ENCODE data around the gene PHLPP1. TPM values are rescaled to one million over a fixed set of nuclear protein-coding genes. Genes with fewer than 3 reads are reported as not detected.

The PHLPP1 gene
- total RNA-seq, 1 experiment from 2014 or later: 14.1 TPM

DNA sequence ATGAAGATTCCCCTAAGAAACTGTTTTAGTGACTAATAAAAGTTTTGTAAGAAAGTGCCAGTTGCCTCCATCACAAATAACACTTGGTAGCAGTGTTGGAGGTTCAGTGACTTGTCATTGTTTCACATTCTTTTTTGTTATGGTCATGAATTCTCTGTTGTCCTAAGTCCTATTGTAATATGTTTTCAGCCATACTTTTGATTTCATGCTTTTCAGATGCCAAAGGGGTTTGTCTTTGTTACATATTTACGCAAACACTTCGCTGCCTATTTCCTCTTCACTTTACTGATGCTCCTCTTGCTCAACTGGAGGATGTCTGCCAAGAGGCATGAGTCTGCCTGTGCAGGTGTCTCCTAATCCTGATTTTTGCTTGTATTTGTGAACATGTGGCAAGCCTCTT, 66.6 kb downstream of the PHLPP1 start:
- peak; percentile 85 for DNase-seq
- ChIA-PET POLR2A (ENCODE audit: unreplicated experiment) (interaction anchor here (1.0 kb wide), 1 partner anchor 23 kb away, joined by 5 read pairs; no protein-coding TSS in a partner anchor), CTCF (interaction anchor here (0.7 kb wide), 1 partner anchor 147 kb away, joined by 5 read pairs; no protein-coding TSS in a partner anchor)
- BruUV-seq (replicated peaks): no TSS peak
- H2AFZ ChIP-seq (ENCODE audit: low read length): no peak overlapping the region
- peaks cover 94% of the 10 kb centered on the region for H3K79me2 ChIP-seq (ENCODE audit: low read length)
- no peaks in the 10 kb centered on the region for H3F3A ChIP-seq (ENCODE audit: low read length, unreplicated experiment)
- H4K20me1 ChIP-seq (ENCODE audit: low read length): peaks cover 11% of the 10 kb centered on the region
- peak overlapping the region; percentile 55 for H3K27ac ChIP-seq (ENCODE audit: low read length)
- H3K9me2 ChIP-seq (replicated peaks; ENCODE audit: low read length): no peaks in the 10 kb centered on the region
- H3K9me3 ChIP-seq (ENCODE audit: low read length): no peaks in the 10 kb centered on the region
- H3K9ac ChIP-seq (ENCODE audit: low read length): no peak overlapping the region
- no peak overlapping the region for H3K4me3 ChIP-seq (ENCODE audit: low read length)
- H3K36me3 ChIP-seq (ENCODE audit: low read depth, low read length): no peaks in the 10 kb centered on the region
- H3K27me3 ChIP-seq (ENCODE audit: low read length): no peaks in the 10 kb centered on the region
- H3K4me1 ChIP-seq (ENCODE audit: insufficient read depth, low read length): peaks cover 22% of the 10 kb centered on the region
- intact Hi-C loops (cut with micrococcal nuclease): loop anchor here (2.0 kb wide), 1 partner anchor 17 kb away; no protein-coding TSS in a partner anchor
- peak overlapping the region; percentile 46 for H3K4me2 ChIP-seq (ENCODE audit: low read length)
- TF ChIP-seq EZH2 (IDR thresholded peaks at IDR 0.05; ENCODE audit: low read length, unreplicated experiment) (no peak), EZH2phosphoT487 (IDR thresholded peaks at IDR 0.05; ENCODE audit: borderline replicate concordance, low read length) (no peak)
- TF ChIP-seq, protein P1, sequence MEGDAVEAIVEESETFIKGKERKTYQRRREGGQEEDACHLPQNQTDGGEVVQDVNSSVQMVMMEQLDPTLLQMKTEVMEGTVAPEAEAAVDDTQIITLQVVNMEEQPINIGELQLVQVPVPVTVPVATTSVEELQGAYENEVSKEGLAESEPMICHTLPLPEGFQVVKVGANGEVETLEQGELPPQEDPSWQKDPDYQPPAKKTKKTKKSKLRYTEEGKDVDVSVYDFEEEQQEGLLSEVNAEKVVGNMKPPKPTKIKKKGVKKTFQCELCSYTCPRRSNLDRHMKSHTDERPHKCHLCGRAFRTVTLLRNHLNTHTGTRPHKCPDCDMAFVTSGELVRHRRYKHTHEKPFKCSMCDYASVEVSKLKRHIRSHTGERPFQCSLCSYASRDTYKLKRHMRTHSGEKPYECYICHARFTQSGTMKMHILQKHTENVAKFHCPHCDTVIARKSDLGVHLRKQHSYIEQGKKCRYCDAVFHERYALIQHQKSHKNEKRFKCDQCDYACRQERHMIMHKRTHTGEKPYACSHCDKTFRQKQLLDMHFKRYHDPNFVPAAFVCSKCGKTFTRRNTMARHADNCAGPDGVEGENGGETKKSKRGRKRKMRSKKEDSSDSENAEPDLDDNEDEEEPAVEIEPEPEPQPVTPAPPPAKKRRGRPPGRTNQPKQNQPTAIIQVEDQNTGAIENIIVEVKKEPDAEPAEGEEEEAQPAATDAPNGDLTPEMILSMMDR (conservative IDR thresholded peaks at IDR 0.05; ENCODE audit: low read depth, low read length): no peak
- peak; percentile 77 for ATAC-seq

DNA sequence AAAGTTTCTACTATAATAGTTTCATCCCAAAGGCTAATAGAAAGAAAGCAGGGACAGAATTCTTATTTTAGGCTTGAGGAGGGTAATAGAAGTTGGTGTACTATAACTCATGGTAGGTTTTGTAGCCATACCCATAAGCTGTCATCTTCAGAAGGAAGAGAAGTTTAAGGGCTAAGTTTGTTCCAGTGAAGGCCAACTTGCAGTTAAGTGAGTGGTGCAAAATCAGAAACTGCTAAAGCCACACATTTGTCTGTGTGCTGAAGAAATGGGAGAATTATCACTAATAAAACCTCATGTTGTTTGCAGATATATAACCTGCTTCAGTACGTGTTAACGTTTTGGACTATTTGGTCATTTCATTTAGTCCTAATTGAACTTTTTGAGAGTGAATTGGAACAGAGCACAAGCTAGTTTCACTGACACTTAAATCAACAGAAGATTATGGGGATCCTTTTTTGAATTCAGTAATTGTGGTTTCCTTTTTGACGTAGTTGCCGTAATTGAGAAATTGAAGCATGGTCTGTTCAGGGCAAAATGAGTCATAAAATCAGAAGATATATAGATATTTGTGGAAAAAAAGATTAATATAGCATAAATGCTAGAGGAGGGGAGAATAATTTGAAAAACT, 69.1 kb downstream of the PHLPP1 start:
- CTCF ChIA-PET: no interaction called here
- no peak overlapping the region for H3K27ac ChIP-seq (ENCODE audit: low read length)

More for the DNA sequence above, 69.1 kb downstream of the PHLPP1 start:
- no peak for TF ChIP-seq EZH2 (IDR thresholded peaks at IDR 0.05; ENCODE audit: low read length, unreplicated experiment)
- TF ChIP-seq, protein P1 (conservative IDR thresholded peaks at IDR 0.05; ENCODE audit: low read depth, low read length): no peak
- no peak for TF ChIP-seq EZH2phosphoT487 (IDR thresholded peaks at IDR 0.05; ENCODE audit: borderline replicate concordance, low read length)
- BruUV-seq (replicated peaks): no TSS peak
- Histone ChIP-seq H3K4me2 (ENCODE audit: low read length) (no peak overlapping the region), H3K4me3 (ENCODE audit: low read length) (no peak overlapping the region), H3K9me2 (replicated peaks; ENCODE audit: low read length) (no peaks in the 10 kb centered on the region), H3K79me2 (ENCODE audit: low read length) (peaks cover 95% of the 10 kb centered on the region), H3K27me3 (ENCODE audit: low read length) (no peaks in the 10 kb centered on the region), H3F3A (ENCODE audit: low read length, unreplicated experiment) (no peaks in the 10 kb centered on the region), H3K9me3 (ENCODE audit: low read length) (no peaks in the 10 kb centered on the region), H2AFZ (ENCODE audit: low read length) (no peak overlapping the region), H4K20me1 (ENCODE audit: low read length) (peaks cover 15% of the 10 kb centered on the region), H3K4me1 (ENCODE audit: insufficient read depth, low read length) (peaks cover 38% of the 10 kb centered on the region), H3K36me3 (ENCODE audit: low read depth, low read length) (no peaks in the 10 kb centered on the region), H3K9ac (ENCODE audit: low read length) (no peak overlapping the region)
- POLR2A ChIA-PET (ENCODE audit: unreplicated experiment): no interaction called here
- intact Hi-C loops (cut with micrococcal nuclease): no loop called here
- ATAC-seq: no peak
- DNase-seq: no peak

All from PC-3 (cell line).